ACC112 (cell line): ENCODE measurements around the gene IL11.

ENCODE experiments used
- H2AFZ ChIP-seq: fragments of 200-600 bp; sonication (generic); one replicate; pipeline ENCODE4 v1.6.0; 2017; ENCODE audit warnings: antibody characterized with exemption, low read length; ENCODE audit not compliant: unreplicated experiment
- H3K27ac ChIP-seq: fragments of 200-600 bp; sonication (generic); 2 replicates; pipeline ENCODE4 v1.5.1; 2014; ENCODE audit warnings: low read depth, mild to moderate bottlenecking, antibody characterized with exemption, low read length, moderate library complexity
- H3K27me3 ChIP-seq: fragments of 200-600 bp; sonication (generic); 2 replicates; pipeline ENCODE4 v1.6.1; 2014; ENCODE audit warnings: mild to moderate bottlenecking, antibody characterized with exemption, low read length, moderate library complexity, mixed read lengths; ENCODE audit not compliant: insufficient read depth
- H3K36me3 ChIP-seq: fragments of 200-600 bp; sonication (generic); 2 replicates; pipeline ENCODE4 v1.6.1; 2016; ENCODE audit warnings: mild to moderate bottlenecking, antibody characterized with exemption, low read length, moderate library complexity, mixed read lengths; ENCODE audit not compliant: insufficient read depth
- H3K4me1 ChIP-seq: fragments of 200-600 bp; sonication (generic); one replicate; pipeline ENCODE4 v1.6.1; 2016; ENCODE audit warnings: low read length, mixed read lengths; ENCODE audit not compliant: insufficient read depth, unreplicated experiment, control insufficient read depth
- H3K4me3 ChIP-seq: fragments of 200-600 bp; sonication (generic); 2 replicates; pipeline ENCODE4 v1.5.1; 2014; ENCODE audit warnings: mild to moderate bottlenecking, low read depth, low read length
- H3K79me2 ChIP-seq: fragments of 200-600 bp; sonication (generic); one replicate; pipeline ENCODE4 v1.6.0; 2016; ENCODE audit warnings: low read length; ENCODE audit not compliant: control insufficient read depth, unreplicated experiment, insufficient read depth

The IL11 gene

DNA sequence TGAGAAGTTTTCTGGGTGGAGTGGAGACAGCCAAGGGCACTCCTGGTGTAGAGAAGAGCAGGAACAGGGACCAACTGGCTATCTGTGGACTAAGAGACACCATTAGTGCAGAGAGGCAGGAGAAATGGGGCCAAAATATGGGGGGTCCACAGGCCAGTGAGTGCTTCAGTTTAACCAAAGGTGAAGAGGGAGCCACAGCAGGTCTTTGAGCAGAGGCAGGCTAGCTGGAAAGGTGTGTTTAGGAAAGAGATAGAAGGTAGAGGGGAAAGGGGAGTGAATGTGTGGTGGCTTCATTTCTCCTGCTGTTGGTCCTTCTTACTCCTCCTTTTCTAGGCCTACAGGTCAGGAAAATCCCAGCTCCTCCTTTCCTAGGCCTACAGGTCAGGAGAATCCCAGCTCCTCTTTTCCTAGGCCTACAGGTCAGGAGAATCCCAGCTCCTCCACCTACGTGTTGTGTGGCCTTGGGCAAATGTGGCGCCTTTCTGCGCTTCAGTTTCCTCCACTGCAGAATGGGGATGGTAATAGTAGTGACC, 12.3 kb upstream of the IL11 start:
- peaks cover 18% of the 10 kb centered on the region for H3K79me2 ChIP-seq
- no peaks in the 10 kb centered on the region for H3K27me3 ChIP-seq
- peaks cover 6% of the 10 kb centered on the region; the same call in 1 of the 2 replicates for H3K36me3 ChIP-seq
- H3K4me3 ChIP-seq: no peak overlapping the region
- no peak overlapping the region for H2AFZ ChIP-seq
- H3K27ac ChIP-seq: no peak overlapping the region
- peaks cover 5% of the 10 kb centered on the region for H3K4me1 ChIP-seq

DNA sequence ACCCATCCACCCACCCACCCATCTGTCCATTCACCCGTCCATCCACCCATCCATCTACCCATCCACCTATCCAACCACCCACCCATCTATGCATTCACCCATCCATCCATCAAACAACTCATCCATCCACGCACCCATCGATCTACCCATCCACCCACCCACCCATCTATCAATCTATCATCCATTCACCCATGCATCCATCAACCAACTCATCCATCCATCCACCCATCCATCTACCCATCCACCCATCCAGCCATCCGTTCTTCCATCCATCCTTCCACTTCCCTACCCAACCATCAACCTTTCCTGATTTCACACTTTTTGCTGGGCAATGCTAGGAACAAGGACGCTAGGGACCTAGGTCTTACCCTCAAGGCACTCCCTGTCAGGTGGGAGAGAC, 11.8 kb upstream of the IL11 start:
- Histone ChIP-seq H2AFZ (no peak overlapping the region), H3K4me1 (no peaks in the 10 kb centered on the region), H3K27ac (no peak overlapping the region), H3K79me2 (peaks cover 12% of the 10 kb centered on the region), H3K36me3 (peaks cover 3% of the 10 kb centered on the region; the same call in 1 of the 2 replicates), H3K27me3 (no peaks in the 10 kb centered on the region), H3K4me3 (no peak overlapping the region)

DNA sequence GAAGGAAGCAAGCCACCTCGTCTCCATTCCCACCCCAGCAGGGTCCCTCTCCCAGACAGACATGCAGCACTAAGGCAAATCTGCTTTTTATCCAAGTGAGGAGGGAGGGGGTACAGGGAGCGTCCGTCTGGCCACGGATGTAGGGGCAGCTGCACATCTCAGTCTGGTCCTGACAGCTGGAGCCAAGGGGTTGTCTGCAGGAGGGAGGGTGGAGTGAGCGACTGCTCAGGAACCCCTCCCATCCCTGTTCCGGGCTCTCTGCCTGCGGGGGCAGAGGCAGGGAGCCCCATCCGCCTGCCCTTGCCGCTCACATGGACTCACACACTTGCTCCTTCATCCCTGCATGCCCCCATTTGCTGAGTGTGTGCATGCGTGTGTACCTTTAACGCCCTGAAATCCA, 8.9 kb upstream of the IL11 start:
- Histone ChIP-seq H3K4me1 (no peaks in the 10 kb centered on the region), H2AFZ (no peak overlapping the region), H3K36me3 (no peaks in the 10 kb centered on the region), H3K4me3 (no peak overlapping the region), H3K27ac (no peak overlapping the region), H3K27me3 (no peaks in the 10 kb centered on the region), H3K79me2 (no peaks in the 10 kb centered on the region)

DNA sequence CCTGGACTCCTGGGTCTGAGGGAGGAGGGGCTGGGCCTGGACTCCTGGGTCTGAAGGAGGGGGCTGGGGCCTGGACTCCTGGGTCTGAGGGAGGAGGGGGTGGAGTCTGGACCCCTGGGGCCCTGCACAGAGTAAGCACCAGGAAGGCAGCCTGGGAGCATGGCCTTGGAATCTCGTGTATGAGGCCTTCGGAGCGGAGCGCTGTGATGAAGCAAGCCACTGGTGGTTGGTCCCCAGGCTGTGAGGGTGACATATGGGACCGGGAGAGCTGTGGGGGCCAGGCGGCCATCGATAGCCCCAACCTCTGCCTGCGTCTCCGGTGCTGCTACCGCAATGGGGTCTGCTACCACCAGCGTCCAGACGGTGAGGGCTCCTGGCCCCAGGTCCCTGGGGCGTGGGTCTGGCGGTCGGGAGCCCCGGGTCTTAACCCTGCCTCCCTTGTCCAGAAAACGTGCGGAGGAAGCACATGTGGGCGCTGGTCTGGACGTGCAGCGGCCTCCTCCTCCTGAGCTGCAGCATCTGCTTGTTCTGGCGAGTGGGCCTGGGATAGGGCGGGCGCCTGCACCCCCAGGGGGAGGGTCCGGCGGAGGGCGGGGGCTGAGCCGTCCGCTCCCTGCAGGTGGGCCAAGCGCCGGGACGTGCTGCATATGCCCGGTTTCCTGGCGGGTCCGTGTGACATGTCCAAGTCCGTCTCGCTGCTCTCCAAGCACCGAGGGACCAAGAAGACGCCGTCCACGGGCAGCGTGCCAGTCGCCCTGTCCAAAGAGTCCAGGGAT, 7.3 kb upstream of the IL11 start:
- Histone ChIP-seq H3K27me3 (no peaks in the 10 kb centered on the region), H3K4me1 (peaks cover 8% of the 10 kb centered on the region), H2AFZ (no peak overlapping the region), H3K36me3 (no peaks in the 10 kb centered on the region), H3K4me3 (no peak overlapping the region), H3K79me2 (no peaks in the 10 kb centered on the region), H3K27ac (no peak overlapping the region)

DNA sequence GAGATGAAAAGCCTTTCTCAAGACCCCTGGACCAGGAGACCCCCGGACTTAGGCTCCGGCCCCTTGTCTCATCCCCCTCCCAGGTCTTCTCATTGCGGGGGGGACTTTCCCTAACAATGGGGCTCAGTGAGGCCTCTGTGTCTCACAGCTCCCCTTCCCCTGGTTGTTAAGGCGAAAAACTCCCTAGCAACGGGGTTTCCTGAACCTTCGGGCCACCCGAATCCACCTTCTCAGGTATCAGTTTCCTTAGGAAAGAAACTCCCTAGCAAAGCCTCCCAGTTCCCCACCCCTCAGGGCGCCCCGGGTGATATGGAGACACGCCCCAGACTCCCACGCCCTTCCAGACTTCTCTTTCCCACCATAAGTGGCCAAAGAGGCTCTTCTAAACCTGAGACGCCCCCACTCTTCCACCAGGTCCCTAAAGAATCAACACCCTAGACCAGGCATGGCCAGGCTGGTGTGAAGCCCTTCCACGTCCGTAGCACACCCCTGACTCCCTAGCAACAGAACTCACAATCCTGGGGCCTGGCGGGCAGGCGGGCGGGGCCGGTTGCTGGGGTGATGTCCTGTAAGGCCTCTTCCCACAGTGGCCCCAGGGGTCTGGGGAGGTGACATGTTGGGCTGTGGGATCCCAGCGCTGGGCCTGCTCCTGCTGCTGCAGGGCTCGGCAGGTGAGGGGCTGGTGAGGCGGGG, 6.1 kb upstream of the IL11 start, which contains the start of gene TMEM190:
TSS of gene TMEM190 (plus strand) at position 586 of the 693 bp plus-strand sequence. CDS start at position 614, 28 bp downstream.
- peaks cover 8% of the 10 kb centered on the region for H3K4me1 ChIP-seq
- H3K79me2 ChIP-seq: no peaks in the 10 kb centered on the region
- no peak within 1 kb of the TSS for H3K27ac ChIP-seq
- no peaks in the 10 kb centered on the region for H3K27me3 ChIP-seq
- H3K36me3 ChIP-seq: no peaks in the 10 kb centered on the region
- no peak within 1 kb of the TSS for H3K4me3 ChIP-seq
- no peak within 1 kb of the TSS for H2AFZ ChIP-seq

DNA sequence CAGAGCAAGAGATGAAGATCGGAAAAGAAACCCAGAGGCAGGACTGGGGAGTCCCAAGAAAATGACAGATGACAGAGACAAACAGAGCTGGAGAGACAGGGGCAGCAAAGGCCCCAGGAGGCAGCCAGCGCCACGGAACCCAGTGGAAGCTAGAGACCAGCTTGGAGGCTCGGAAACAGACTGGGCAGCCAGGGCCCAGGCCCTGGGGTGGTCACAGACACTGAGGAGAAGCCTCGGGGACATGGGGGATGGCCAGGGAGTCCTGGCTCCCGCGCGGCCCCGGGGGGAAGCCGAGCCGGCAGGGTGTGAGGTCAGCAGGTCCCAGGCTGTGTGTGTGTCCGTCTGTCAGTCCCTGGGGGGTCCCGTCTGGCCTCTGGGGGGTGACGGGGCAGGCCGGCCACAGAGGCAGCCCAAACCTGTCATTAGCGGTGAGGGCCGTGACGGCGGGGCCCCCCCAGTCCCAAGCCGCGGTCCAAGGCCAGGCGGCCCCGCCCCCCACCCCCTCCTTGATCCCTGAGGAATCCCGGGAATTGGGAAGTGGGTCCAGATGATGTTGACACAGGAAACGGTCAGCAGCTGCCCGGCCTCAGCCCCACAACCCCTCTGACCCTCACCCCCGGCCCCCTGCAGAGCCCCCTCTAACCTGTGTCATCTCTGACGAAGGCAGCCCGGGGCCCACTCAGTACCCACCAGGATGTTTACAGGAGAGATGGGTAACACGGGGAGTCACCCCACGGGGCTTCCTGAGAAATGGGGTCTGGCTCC, 3.9 kb upstream of the IL11 start:
- H3K27me3 ChIP-seq: no peaks in the 10 kb centered on the region
- no peak overlapping the region for H2AFZ ChIP-seq
- no peak overlapping the region for H3K4me3 ChIP-seq
- no peak overlapping the region; the same call in 1 of the 2 replicates for H3K27ac ChIP-seq
- H3K36me3 ChIP-seq: no peaks in the 10 kb centered on the region
- H3K79me2 ChIP-seq: no peaks in the 10 kb centered on the region
- peaks cover 13% of the 10 kb centered on the region for H3K4me1 ChIP-seq

DNA sequence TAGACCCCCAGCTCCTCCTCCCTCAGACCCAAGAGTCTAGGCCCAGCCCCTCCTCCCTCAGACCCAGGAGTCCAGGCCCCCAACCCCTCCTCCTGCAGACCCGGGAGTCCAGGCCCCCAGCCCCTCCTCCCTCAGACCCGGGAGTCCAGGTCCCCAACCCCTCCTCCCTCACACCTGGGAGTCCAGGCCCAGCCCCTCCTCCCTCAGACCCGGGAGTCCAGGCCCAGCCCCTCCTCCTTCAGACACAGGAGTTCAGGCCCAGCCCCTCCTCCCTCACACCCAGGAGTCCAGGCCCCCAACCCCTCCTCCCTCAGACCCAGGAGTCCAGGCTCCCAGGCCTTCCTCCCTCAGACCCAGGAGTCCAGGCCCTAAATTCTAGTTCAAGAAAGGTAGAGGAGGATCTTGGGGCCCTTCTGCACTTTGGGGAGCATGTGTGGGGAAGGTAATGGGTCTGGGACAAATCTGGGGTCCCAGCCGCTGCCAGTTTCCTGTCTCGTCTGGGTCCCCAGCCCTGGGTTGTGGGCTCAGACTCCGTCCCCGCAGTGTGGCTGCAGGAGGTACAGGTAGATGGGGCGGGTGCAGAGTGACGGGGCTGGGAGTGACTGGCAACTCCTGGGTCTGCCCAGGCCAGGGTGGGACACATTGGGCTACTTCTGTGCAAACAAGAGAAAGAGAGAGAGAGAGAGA, 3.2 kb upstream of the IL11 start:
- Histone ChIP-seq H3K27me3 (no peaks in the 10 kb centered on the region), H2AFZ (no peak overlapping the region), H3K27ac (no peak overlapping the region; the same call in 1 of the 2 replicates), H3K4me1 (peaks cover 13% of the 10 kb centered on the region), H3K4me3 (no peak overlapping the region), H3K79me2 (no peaks in the 10 kb centered on the region), H3K36me3 (no peaks in the 10 kb centered on the region)

DNA sequence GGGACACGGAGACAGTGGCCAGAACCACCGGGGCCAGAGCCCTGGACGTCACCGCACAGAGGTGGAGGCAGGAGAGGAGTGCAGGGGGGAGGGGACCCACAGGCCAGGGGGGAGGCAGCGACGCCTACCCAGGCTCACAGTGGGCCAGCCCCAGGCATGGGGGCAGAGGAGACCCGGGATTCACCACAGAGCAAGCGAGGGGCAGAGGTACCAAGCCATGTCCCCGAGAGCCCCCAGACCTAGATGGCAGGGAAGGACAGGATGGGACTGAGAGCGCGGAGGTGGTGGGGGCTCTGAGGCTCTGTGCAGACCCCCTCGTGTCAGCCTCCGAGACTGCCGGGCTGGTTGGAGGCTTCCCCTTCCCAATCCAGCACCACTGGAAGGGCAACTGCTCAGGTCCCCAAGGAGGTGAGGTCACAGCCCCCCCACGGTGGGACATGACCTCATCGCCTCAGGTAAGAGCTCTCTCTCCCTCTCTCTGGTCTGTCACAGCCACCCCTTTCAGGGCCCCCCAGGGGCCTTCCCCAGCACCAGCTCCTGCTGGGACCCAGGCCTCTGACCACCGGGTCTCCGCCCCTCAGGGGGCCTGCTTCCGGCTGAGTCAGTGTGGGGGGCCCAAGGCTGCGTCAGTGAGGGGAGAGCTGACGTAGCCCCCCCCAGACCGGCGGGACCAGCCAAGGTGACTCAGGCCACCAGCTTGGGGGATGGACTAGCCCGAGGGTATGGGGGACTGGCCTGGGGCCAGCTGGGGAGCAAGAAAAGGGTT, 2.2 kb upstream of the IL11 start:
- H3K36me3 ChIP-seq: no peaks in the 10 kb centered on the region
- no peak overlapping the region for H3K27ac ChIP-seq
- peaks cover 13% of the 10 kb centered on the region for H3K4me1 ChIP-seq
- H2AFZ ChIP-seq: no peak overlapping the region
- H3K4me3 ChIP-seq: no peak overlapping the region
- no peaks in the 10 kb centered on the region for H3K79me2 ChIP-seq
- H3K27me3 ChIP-seq: no peaks in the 10 kb centered on the region

DNA sequence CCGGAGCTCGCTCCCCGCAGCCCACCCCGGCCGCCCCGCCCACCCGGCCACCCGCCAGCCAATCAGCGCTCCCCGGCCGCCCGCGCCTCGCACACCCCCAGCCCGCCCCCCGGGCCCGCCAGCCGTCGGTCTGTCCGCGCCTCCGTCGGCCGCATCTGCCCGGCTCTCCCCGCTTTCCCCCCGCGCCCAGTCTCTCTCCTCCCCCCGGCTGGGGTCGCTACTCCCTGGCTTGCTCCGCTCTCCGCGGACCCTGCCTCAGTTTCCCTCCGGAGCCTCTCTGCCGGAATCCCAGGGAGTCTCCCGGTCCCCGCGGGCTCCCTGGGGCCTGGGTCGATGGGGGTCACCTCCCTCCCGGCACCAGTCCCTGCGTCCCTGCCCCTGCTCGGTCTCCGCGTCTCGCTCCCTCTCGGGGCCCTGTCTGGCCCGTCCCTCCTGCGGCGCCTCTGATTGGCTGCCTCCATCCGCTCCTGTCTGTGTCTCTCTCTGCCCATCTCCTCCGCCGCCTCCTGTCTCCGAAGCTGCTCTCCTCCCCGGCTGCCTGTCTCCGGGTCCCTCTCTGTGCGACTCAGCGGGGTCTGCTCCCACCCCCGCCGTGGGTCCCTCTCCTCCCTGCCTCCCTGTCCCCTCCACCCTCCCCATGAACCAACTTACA, 484 bp downstream of the IL11 start:
- Histone ChIP-seq H3K4me1 (peaks cover 13% of the 10 kb centered on the region), H3K27ac (no peak overlapping the region), H3K27me3 (no peaks in the 10 kb centered on the region)

More for the DNA sequence above, 484 bp downstream of the IL11 start:
- H2AFZ ChIP-seq: no peak overlapping the region
- no peaks in the 10 kb centered on the region for H3K79me2 ChIP-seq
- H3K36me3 ChIP-seq: no peaks in the 10 kb centered on the region
- peak overlapping the region; percentile 75 for H3K4me3 ChIP-seq
